ENCODE measurements around the gene DPH7.

Gene DPH7

GRCh38 chr9:137509198-137509597 lies 69.5 kb downstream of the DPH7 start:
- no peak overlapping the region for H2BK5ac ChIP-seq (ENCODE audit: low read length)
- no peak overlapping the region for H3K56ac ChIP-seq (ENCODE audit: low read length)
- WGBS (ENCODE audit: extremely low coverage, insufficient coverage, low lambda C conversion rate) = no CpG with 5 or more reads among the region's 14 CpGs
- H2BK120ac ChIP-seq (ENCODE audit: low read depth, low read length) = no peak overlapping the region
- H3K27ac ChIP-seq (ENCODE audit: low read depth, low read length) = no peak overlapping the region
- no peak overlapping the region for H3K4ac ChIP-seq (ENCODE audit: low read depth, low read length)
- no peak overlapping the region for H4K5ac ChIP-seq (ENCODE audit: low read length)
- no peak overlapping the region for H3K9ac ChIP-seq (ENCODE audit: low read length)
- DNase-seq = no peak
- no peaks in the 10 kb centered on the region for H3K79me1 ChIP-seq (ENCODE audit: low read length)
- H3K79me2 ChIP-seq (ENCODE audit: control insufficient read depth, insufficient read depth, low read length) = no peaks in the 10 kb centered on the region
- H3K4me2 ChIP-seq (ENCODE audit: low read length) = no peak overlapping the region
- no peak overlapping the region for H3K23ac ChIP-seq (ENCODE audit: low read length)
- no peak overlapping the region for H4K8ac ChIP-seq (ENCODE audit: low read depth, low read length)
- H3K27me3 ChIP-seq (ENCODE audit: insufficient read depth, low read length, poor library complexity) = no peaks in the 10 kb centered on the region
- no peak overlapping the region for H2BK15ac ChIP-seq (replicated peaks; ENCODE audit: low read depth)
- no peak overlapping the region for H2AK5ac ChIP-seq (ENCODE audit: low read length)
- no peaks in the 10 kb centered on the region for H3K4me1 ChIP-seq (ENCODE audit: control insufficient read depth, low read depth, low read length)
- H3K18ac ChIP-seq (ENCODE audit: low read length) = no peak overlapping the region
- H3K4me3 ChIP-seq (ENCODE audit: low read length) = no peak overlapping the region
- no peaks in the 10 kb centered on the region for H3K36me3 ChIP-seq (ENCODE audit: control insufficient read depth, insufficient read depth, low read length)

GRCh38 chr9:137506702-137507171 lies 72.0 kb downstream of the DPH7 start:
- H2BK120ac ChIP-seq (ENCODE audit: low read depth, low read length) = no peak overlapping the region
- no peak for DNase-seq

GRCh38 chr9:137506274-137506673 lies 72.5 kb downstream of the DPH7 start:
- no peak overlapping the region for H2BK15ac ChIP-seq (replicated peaks; ENCODE audit: low read depth)
- no peak overlapping the region for H2BK5ac ChIP-seq (ENCODE audit: low read length)
- no peak for DNase-seq
- no peak overlapping the region for H3K4me2 ChIP-seq (ENCODE audit: low read length)
- H4K8ac ChIP-seq (ENCODE audit: low read depth, low read length) = no peak overlapping the region
- H3K4me3 ChIP-seq (ENCODE audit: low read length) = no peak overlapping the region
- H3K23ac ChIP-seq (ENCODE audit: low read length) = no peak overlapping the region
- no peak overlapping the region for H2BK120ac ChIP-seq (ENCODE audit: low read depth, low read length)
- no peaks in the 10 kb centered on the region for H3K36me3 ChIP-seq (ENCODE audit: control insufficient read depth, insufficient read depth, low read length)
- no peak overlapping the region for H3K18ac ChIP-seq (ENCODE audit: low read length)
- H3K27me3 ChIP-seq (ENCODE audit: insufficient read depth, low read length, poor library complexity) = no peaks in the 10 kb centered on the region
- no peak overlapping the region for H4K5ac ChIP-seq (ENCODE audit: low read length)
- no peak overlapping the region for H3K4ac ChIP-seq (ENCODE audit: low read depth, low read length)
- H3K4me1 ChIP-seq (ENCODE audit: control insufficient read depth, low read depth, low read length) = no peaks in the 10 kb centered on the region
- H2AK5ac ChIP-seq (ENCODE audit: low read length) = no peak overlapping the region
- H3K56ac ChIP-seq (ENCODE audit: low read length) = no peak overlapping the region
- no peak overlapping the region for H3K9ac ChIP-seq (ENCODE audit: low read length)
- no CpG with 5 or more reads among the region's 15 CpGs for WGBS (ENCODE audit: extremely low coverage, insufficient coverage, low lambda C conversion rate)
- H3K27ac ChIP-seq (ENCODE audit: low read depth, low read length) = no peak overlapping the region
- H3K79me2 ChIP-seq (ENCODE audit: control insufficient read depth, insufficient read depth, low read length) = no peaks in the 10 kb centered on the region
- no peaks in the 10 kb centered on the region for H3K79me1 ChIP-seq (ENCODE audit: low read length)

More at GRCh38 chr9:137506702-137507171, 72.0 kb downstream of the DPH7 start:
- no peaks in the 10 kb centered on the region for H3K36me3 ChIP-seq (ENCODE audit: control insufficient read depth, insufficient read depth, low read length)
- H3K4me3 ChIP-seq (ENCODE audit: low read length) = no peak overlapping the region
- no peaks in the 10 kb centered on the region for H3K27me3 ChIP-seq (ENCODE audit: insufficient read depth, low read length, poor library complexity)
- WGBS (ENCODE audit: extremely low coverage, insufficient coverage, low lambda C conversion rate) = no CpG with 5 or more reads among the region's 26 CpGs
- no peaks in the 10 kb centered on the region for H3K79me1 ChIP-seq (ENCODE audit: low read length)
- H3K27ac ChIP-seq (ENCODE audit: low read depth, low read length) = no peak overlapping the region
- no peak overlapping the region for H4K8ac ChIP-seq (ENCODE audit: low read depth, low read length)
- H3K23ac ChIP-seq (ENCODE audit: low read length) = no peak overlapping the region
- H4K5ac ChIP-seq (ENCODE audit: low read length) = no peak overlapping the region
- H2BK15ac ChIP-seq (replicated peaks; ENCODE audit: low read depth) = no peak overlapping the region
- H3K4me1 ChIP-seq (ENCODE audit: control insufficient read depth, low read depth, low read length) = no peaks in the 10 kb centered on the region
- H3K56ac ChIP-seq (ENCODE audit: low read length) = no peak overlapping the region
- no peak overlapping the region for H3K18ac ChIP-seq (ENCODE audit: low read length)
- no peak overlapping the region for H3K4me2 ChIP-seq (ENCODE audit: low read length)
- H2BK5ac ChIP-seq (ENCODE audit: low read length) = no peak overlapping the region
- no peak overlapping the region for H2AK5ac ChIP-seq (ENCODE audit: low read length)
- no peak overlapping the region for H3K9ac ChIP-seq (ENCODE audit: low read length)
- no peak overlapping the region for H3K4ac ChIP-seq (ENCODE audit: low read depth, low read length)
- H3K79me2 ChIP-seq (ENCODE audit: control insufficient read depth, insufficient read depth, low read length) = no peaks in the 10 kb centered on the region

- no peaks in the 10 kb centered on the region for H3K27me3 ChIP-seq (ENCODE audit: insufficient read depth, low read length, poor library complexity)
- no peak overlapping the region for H3K4ac ChIP-seq (ENCODE audit: low read depth, low read length)
- H4K8ac ChIP-seq (ENCODE audit: low read depth, low read length) = no peak overlapping the region
- no peak overlapping the region for H3K56ac ChIP-seq (ENCODE audit: low read length)
- no peak overlapping the region for H4K5ac ChIP-seq (ENCODE audit: low read length)
- no peak overlapping the region for H3K4me3 ChIP-seq (ENCODE audit: low read length)
- H3K79me2 ChIP-seq (ENCODE audit: control insufficient read depth, insufficient read depth, low read length) = no peaks in the 10 kb centered on the region
- H3K18ac ChIP-seq (ENCODE audit: low read length) = no peak overlapping the region
- H2BK15ac ChIP-seq (replicated peaks; ENCODE audit: low read depth) = no peak overlapping the region
- H2AK5ac ChIP-seq (ENCODE audit: low read length) = no peak overlapping the region
- no peak overlapping the region for H3K9ac ChIP-seq (ENCODE audit: low read length)
- no peaks in the 10 kb centered on the region for H3K79me1 ChIP-seq (ENCODE audit: low read length)
- no peak overlapping the region for H2BK120ac ChIP-seq (ENCODE audit: low read depth, low read length)
- H3K36me3 ChIP-seq (ENCODE audit: control insufficient read depth, insufficient read depth, low read length) = no peaks in the 10 kb centered on the region
- H3K4me1 ChIP-seq (ENCODE audit: control insufficient read depth, low read depth, low read length) = no peaks in the 10 kb centered on the region
- DNase-seq = no peak
- H2BK5ac ChIP-seq (ENCODE audit: low read length) = no peak overlapping the region
- no CpG with 5 or more reads among the region's 28 CpGs for WGBS (ENCODE audit: extremely low coverage, insufficient coverage, low lambda C conversion rate)
- no peak overlapping the region for H3K27ac ChIP-seq (ENCODE audit: low read depth, low read length)
- H3K4me2 ChIP-seq (ENCODE audit: low read length) = no peak overlapping the region
- H3K23ac ChIP-seq (ENCODE audit: low read length) = no peak overlapping the region
These were observed 73.1 kb downstream of the DPH7 start for GRCh38 chr9:137505421-137506140.

All from mesendoderm (in vitro differentiated cells).